IMR-90 (cell line): ENCODE data around the gene ZNF750. TPM values are rescaled to one million over a fixed set of nuclear protein-coding genes. Genes with fewer than 3 reads are reported as not detected.

Experiments used
- ATAC-seq: fragments of 200-7000 bp; cut with Tn5 transposase; 2 replicates; pipeline ENCODE4 v1.9.1; 2020; ENCODE audit warnings: low read depth, mild to moderate bottlenecking, moderate library complexity
- BruUV-seq: library from RNA; stranded (reverse); fragments of 400-500 nt; replicated peaks from 2 replicates; lab custom pipeline; 2021; lab: Mats Ljungman, UMichigan
- CTCF ChIA-PET: fragments of 300-600 bp; formaldehyde crosslinking; extraction: SDS; loops from one replicate; lab custom pipeline; 2021; ENCODE audit warnings: antibody characterized with exemption; lab: Yijun Ruan, JAX
- POLR2A ChIA-PET: fragments of 300-600 bp; sonication (Branson Sonifier 250); formaldehyde crosslinking; loops from one replicate; lab custom pipeline; 2022; ENCODE audit warnings: antibody characterized with exemption; ENCODE audit not compliant: unreplicated experiment; lab: Charles Lee
- DNase-seq: peaks from one replicate; pipeline ENCODE4 v3.0.0; 2013
- H2AFZ ChIP-seq: replicated peaks from 2 replicates; pipeline ENCODE3; 2013; ENCODE audit warnings: low read length, mild to moderate bottlenecking; ENCODE audit not compliant: poor library complexity
- H2AK5ac ChIP-seq: 2 replicates; pipeline ENCODE4 v1.6.1; 2013; ENCODE audit warnings: low read depth, low read length, inconsistent platforms
- H2AK9ac ChIP-seq: replicated peaks from 2 replicates; pipeline ENCODE3; 2013; ENCODE audit warnings: mild to moderate bottlenecking, low read depth, low read length, moderate library complexity; ENCODE audit not compliant: poor library complexity
- H2BK120ac ChIP-seq: 2 replicates; pipeline ENCODE4 v1.6.1; 2013; ENCODE audit warnings: low read depth, low read length, inconsistent platforms
- H2BK15ac ChIP-seq: 3 replicates; pipeline ENCODE4 v1.6.1; 2013; ENCODE audit warnings: low read depth, low read length, inconsistent platforms
- H2BK20ac ChIP-seq: 2 replicates; pipeline ENCODE4 v1.6.1; 2013; ENCODE audit warnings: low read depth, mild to moderate bottlenecking, inconsistent platforms, low read length, moderate library complexity
- H2BK5ac ChIP-seq: 2 replicates; pipeline ENCODE4 v1.6.1; 2013; ENCODE audit warnings: mild to moderate bottlenecking, low read depth, low read length, inconsistent platforms; ENCODE audit not compliant: poor library complexity, severe bottlenecking
- H3K14ac ChIP-seq: replicated peaks from 2 replicates; pipeline ENCODE4 v1.6.1; 2013; ENCODE audit warnings: low read depth, low read length, inconsistent platforms
- H3K18ac ChIP-seq: 2 replicates; pipeline ENCODE4 v1.6.1; 2013; ENCODE audit warnings: low read depth, low read length, control low read depth
- H3K23ac ChIP-seq: 2 replicates; pipeline ENCODE4 v1.6.1; 2013; ENCODE audit warnings: low read depth, low read length, inconsistent platforms
- H3K27ac ChIP-seq: 2 replicates; pipeline ENCODE4 v1.5.1; 2013; ENCODE audit warnings: mild to moderate bottlenecking, control low read depth, low read length; ENCODE audit not compliant: insufficient read depth
- H3K27me3 ChIP-seq: 2 replicates; pipeline ENCODE4 v1.6.1; 2013; ENCODE audit warnings: low read length; ENCODE audit not compliant: control insufficient read depth, insufficient read depth
- H3K36me3 ChIP-seq: 2 replicates; pipeline ENCODE4 v1.6.1; 2013; ENCODE audit warnings: low read length, mixed read lengths; ENCODE audit not compliant: control insufficient read depth, insufficient read depth
- H3K4ac ChIP-seq: 2 replicates; pipeline ENCODE4 v1.6.1; 2013; ENCODE audit warnings: low read depth, low read length, inconsistent platforms
- H3K4me1 ChIP-seq: 2 replicates; pipeline ENCODE4 v1.6.1; 2013; ENCODE audit warnings: low read length, mixed read lengths; ENCODE audit not compliant: control insufficient read depth, insufficient read depth
- H3K4me2 ChIP-seq: 2 replicates; pipeline ENCODE4 v1.6.1; 2013; ENCODE audit warnings: low read depth, mild to moderate bottlenecking, control low read depth, low read length, moderate library complexity
- H3K4me3 ChIP-seq: 2 replicates; pipeline ENCODE4 v1.5.1; 2013; ENCODE audit warnings: low read depth, mild to moderate bottlenecking, control low read depth, low read length, moderate library complexity; ENCODE audit not compliant: insufficient read depth
- H3K56ac ChIP-seq: 2 replicates; pipeline ENCODE4 v1.6.1; 2013; ENCODE audit warnings: low read length, inconsistent platforms; ENCODE audit not compliant: insufficient read depth; ENCODE audit errors: extremely low read depth
- H3K79me1 ChIP-seq, 2 experiments: 2 replicates each; pipeline ENCODE4 v1.6.1; 2013; ENCODE audit warnings: low read length in 2 of 2, inconsistent platforms in 1 of 2, low read depth in 1 of 2
- H3K9ac ChIP-seq: 2 replicates; pipeline ENCODE4 v1.6.1; 2013; ENCODE audit warnings: low read depth, low read length, control low read depth
- H3K9me1 ChIP-seq: 2 replicates; pipeline ENCODE4 v1.6.1; 2013; ENCODE audit warnings: low read length, inconsistent platforms; ENCODE audit not compliant: insufficient read depth
- H3K9me3 ChIP-seq: 2 replicates; pipeline ENCODE4 v1.6.1; 2013; ENCODE audit warnings: low read length; ENCODE audit not compliant: control insufficient read depth, insufficient read depth
- H4K20me1 ChIP-seq: 2 replicates; pipeline ENCODE4 v1.6.1; 2013; ENCODE audit warnings: low read length, inconsistent platforms; ENCODE audit not compliant: insufficient read depth
- H4K5ac ChIP-seq: 2 replicates; pipeline ENCODE4 v1.6.1; 2013; ENCODE audit warnings: mild to moderate bottlenecking, low read depth, low read length, control low read depth
- H4K8ac ChIP-seq, 2 experiments: 2 replicates each; pipeline ENCODE4 v1.6.1; 2013; ENCODE audit warnings: low read depth in 2 of 2, low read length in 2 of 2, control low read depth in 1 of 2, inconsistent platforms in 1 of 2
- H4K91ac ChIP-seq: 2 replicates; pipeline ENCODE4 v1.6.1; 2013; ENCODE audit warnings: low read depth, low read length, inconsistent platforms; ENCODE audit not compliant: insufficient read depth
- BHLHE40 ChIP-seq: fragments of 150-350 bp; IDR thresholded peaks from 2 replicates; pipeline ENCODE4 v1.6.1; 2016; ENCODE audit warnings: mild to moderate bottlenecking, low read depth, low read length
- CEBPB ChIP-seq: IDR thresholded peaks from 2 replicates; pipeline ENCODE4 v1.6.1; 2012; ENCODE audit warnings: low read depth, low read length, improper control_type of control experiment
- CHD1 ChIP-seq: IDR thresholded peaks from 2 replicates; pipeline ENCODE4 v1.6.1; 2012; ENCODE audit warnings: low read depth, low read length, improper control_type of control experiment
- ELK1 ChIP-seq: fragments of 150-350 bp; IDR thresholded peaks from 2 replicates; pipeline ENCODE4 v1.6.1; 2016; ENCODE audit warnings: low read depth, mild to moderate bottlenecking, low read length, moderate library complexity, borderline replicate concordance
- FOS ChIP-seq: fragments of 150-350 bp; IDR thresholded peaks from 2 replicates; pipeline ENCODE4 v1.6.1; 2016; ENCODE audit warnings: low read depth, low read length
- MAFK ChIP-seq: IDR thresholded peaks from 2 replicates; pipeline ENCODE4 v1.6.1; 2012; ENCODE audit warnings: low read depth, low read length, improper control_type of control experiment
- MAZ ChIP-seq: IDR thresholded peaks from 2 replicates; pipeline ENCODE4 v1.6.1; 2012; ENCODE audit warnings: low read depth, mild to moderate bottlenecking, low read length, improper control_type of control experiment, moderate library complexity, borderline replicate concordance
- MXI1 ChIP-seq: IDR thresholded peaks from 2 replicates; pipeline ENCODE4 v1.6.1; 2012; ENCODE audit warnings: low read depth, mild to moderate bottlenecking, low read length, moderate library complexity, borderline replicate concordance
- NFE2L2 ChIP-seq: fragments of 150-350 bp; IDR thresholded peaks from 2 replicates; pipeline ENCODE4 v1.6.1; 2016; ENCODE audit warnings: low read depth, mild to moderate bottlenecking, low read length
- POLR2A ChIP-seq: IDR thresholded peaks from 2 replicates; pipeline ENCODE4 v1.6.1; 2012; ENCODE audit warnings: mild to moderate bottlenecking, low read depth, low read length
- RAD21 ChIP-seq: IDR thresholded peaks from 2 replicates; pipeline ENCODE4 v1.6.1; 2012; ENCODE audit warnings: low read length, improper control_type of control experiment
- RCOR1 ChIP-seq: IDR thresholded peaks from 2 replicates; pipeline ENCODE4 v1.6.1; 2012; ENCODE audit warnings: mild to moderate bottlenecking, low read length, improper control_type of control experiment; ENCODE audit not compliant: insufficient replicate concordance
- RFX5 ChIP-seq: IDR thresholded peaks from 2 replicates; pipeline ENCODE4 v1.8.0; 2012; ENCODE audit warnings: low read depth, mild to moderate bottlenecking, low read length, moderate library complexity
- SMC3 ChIP-seq: fragments of 150-350 bp; IDR thresholded peaks from 2 replicates; pipeline ENCODE4 v1.6.1; 2016; ENCODE audit warnings: low read depth, mild to moderate bottlenecking, antibody characterized with exemption, low read length, moderate library complexity
- WGBS, 2 experiments: methylation state at CpG; one replicate each; pipeline versions ENCODE4 v1.1.5 to v1.1.7; 2013; ENCODE audit warnings: missing lambda C conversion rate in 2 of 2; ENCODE audit not compliant: insufficient read length in 1 of 2; ENCODE audit errors: extremely low coverage in 2 of 2; 5-methylcytosine and 5-hydroxymethylcytosine counted together
- dilution Hi-C: fragments of 300-500 bp; cut with HindIII; formaldehyde crosslinking; loops from one replicate; pipeline ENCODE4 v1.14.3; 2018; ENCODE audit warnings: low sequenced_read_pairs; ENCODE audit not compliant: unreplicated experiment
- in situ Hi-C: fragments of 300-500 bp; cut with MboI; formaldehyde crosslinking; loops from 3 replicates; pipeline ENCODE4 v1.14.3; 2019; ENCODE audit warnings: low sequenced_read_pairs, inconsistent platforms, mixed read lengths
- intact Hi-C: fragments of 100-400 bp; cut with micrococcal nuclease; formaldehyde crosslinking; loops from 2 replicates; pipeline ENCODE4 v1.10.0; 2022
- polyA plus RNA-seq, 3 experiments: library from polyadenylated mRNA; depleted of rRNA; stranded (reverse); fragments of >200 nt; gene quantifications; 2 replicates each; pipeline ENCODE4 v1.2.3, GENCODE V29; 2012; ENCODE audit warnings: low replicate concordance in 1 of 3
- total RNA-seq: library from RNA; depleted of rRNA; stranded (reverse); fragments of >200 nt; gene quantifications from 2 replicates; pipeline ENCODE4 v1.2.3, GENCODE V29; 2012
- TF ChIP-seq, protein P1 (sequence below): fragments of 150-350 bp; IDR thresholded peaks from 2 replicates; pipeline ENCODE4 v1.6.1; 2017; ENCODE audit warnings: mild to moderate bottlenecking, antibody characterized with exemption, low read length, low read depth
- TF ChIP-seq, protein P2 (sequence below): conservative IDR thresholded peaks from 2 replicates; pipeline ENCODE4 v1.5.1; 2012; ENCODE audit warnings: mild to moderate bottlenecking, low read depth, low read length, improper control_type of control experiment

Gene ZNF750
- total and polyA plus RNA-seq, 2 of the 4 experiments (the other 2 are of a cell fraction) = not detected

- no peak overlapping the region for H3K18ac ChIP-seq
- ATAC-seq (no peak), DNase-seq (no peak)
- no TSS peak for BruUV-seq
- ChIA-PET CTCF (interaction anchor here (0.6 kb wide), 1 partner anchor 18 kb away, joined by 3 read pairs; no protein-coding TSS in a partner anchor), POLR2A (no interaction called here)
- no peaks in the 10 kb centered on the region for H3K27me3 ChIP-seq
- H3K9ac ChIP-seq = no peak overlapping the region
- no peak overlapping the region for H2AFZ ChIP-seq
- no peaks in the 10 kb centered on the region for H3K9me3 ChIP-seq
- 100% methylated on average over 2 of the region's 15 CpGs; no CpG with 5 or more reads in 1 of the 2 experiments for WGBS, 2 experiments
- H2BK5ac ChIP-seq = no peak overlapping the region
- H4K8ac ChIP-seq = no peak overlapping the region
- no peak overlapping the region for H3K4me2 ChIP-seq
- peaks cover 15% of the 10 kb centered on the region for H3K4me1 ChIP-seq
- no peak overlapping the region for H3K4ac ChIP-seq
- dilution Hi-C loops (no loop called here), in situ Hi-C loops (no loop called here), intact Hi-C loops (no loop called here)
- no peak overlapping the region for H2AK5ac ChIP-seq
- H3K4me3 ChIP-seq = no peak overlapping the region
- no peak overlapping the region for H3K27ac ChIP-seq
- H3K36me3 ChIP-seq = peaks cover 1% of the 10 kb centered on the region; the same call in 1 of the 2 replicates
- no peak overlapping the region for H3K23ac ChIP-seq
- no peak for TF ChIP-seq BHLHE40
- no peak for TF ChIP-seq RAD21
- TF ChIP-seq SMC3 = no peak
- TF ChIP-seq RCOR1 = no peak
- no peak for TF ChIP-seq MAZ
- no peak for TF ChIP-seq POLR2A
- no peak for TF ChIP-seq CHD1
- no peak for TF ChIP-seq RFX5
- TF ChIP-seq ELK1 = no peak
- TF ChIP-seq, protein P1, sequence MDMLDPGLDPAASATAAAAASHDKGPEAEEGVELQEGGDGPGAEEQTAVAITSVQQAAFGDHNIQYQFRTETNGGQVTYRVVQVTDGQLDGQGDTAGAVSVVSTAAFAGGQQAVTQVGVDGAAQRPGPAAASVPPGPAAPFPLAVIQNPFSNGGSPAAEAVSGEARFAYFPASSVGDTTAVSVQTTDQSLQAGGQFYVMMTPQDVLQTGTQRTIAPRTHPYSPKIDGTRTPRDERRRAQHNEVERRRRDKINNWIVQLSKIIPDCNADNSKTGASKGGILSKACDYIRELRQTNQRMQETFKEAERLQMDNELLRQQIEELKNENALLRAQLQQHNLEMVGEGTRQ = no peak
- no peak for TF ChIP-seq NFE2L2
- TF ChIP-seq, protein P2, sequence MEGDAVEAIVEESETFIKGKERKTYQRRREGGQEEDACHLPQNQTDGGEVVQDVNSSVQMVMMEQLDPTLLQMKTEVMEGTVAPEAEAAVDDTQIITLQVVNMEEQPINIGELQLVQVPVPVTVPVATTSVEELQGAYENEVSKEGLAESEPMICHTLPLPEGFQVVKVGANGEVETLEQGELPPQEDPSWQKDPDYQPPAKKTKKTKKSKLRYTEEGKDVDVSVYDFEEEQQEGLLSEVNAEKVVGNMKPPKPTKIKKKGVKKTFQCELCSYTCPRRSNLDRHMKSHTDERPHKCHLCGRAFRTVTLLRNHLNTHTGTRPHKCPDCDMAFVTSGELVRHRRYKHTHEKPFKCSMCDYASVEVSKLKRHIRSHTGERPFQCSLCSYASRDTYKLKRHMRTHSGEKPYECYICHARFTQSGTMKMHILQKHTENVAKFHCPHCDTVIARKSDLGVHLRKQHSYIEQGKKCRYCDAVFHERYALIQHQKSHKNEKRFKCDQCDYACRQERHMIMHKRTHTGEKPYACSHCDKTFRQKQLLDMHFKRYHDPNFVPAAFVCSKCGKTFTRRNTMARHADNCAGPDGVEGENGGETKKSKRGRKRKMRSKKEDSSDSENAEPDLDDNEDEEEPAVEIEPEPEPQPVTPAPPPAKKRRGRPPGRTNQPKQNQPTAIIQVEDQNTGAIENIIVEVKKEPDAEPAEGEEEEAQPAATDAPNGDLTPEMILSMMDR = no peak
- TF ChIP-seq FOS = no peak
- TF ChIP-seq MAFK = no peak
- TF ChIP-seq CEBPB = no peak
- TF ChIP-seq MXI1 = no peak
- no peak overlapping the region for H4K91ac ChIP-seq
- no peak overlapping the region for H2BK15ac ChIP-seq
- H4K20me1 ChIP-seq = no peaks in the 10 kb centered on the region
- H3K79me1 ChIP-seq = peaks cover 10 to 44% of the 10 kb centered on the region in 2 experiments
- H2AK9ac ChIP-seq = no peak overlapping the region
- H2BK20ac ChIP-seq = no peak overlapping the region
- H3K9me1 ChIP-seq = peaks cover 19% of the 10 kb centered on the region
- no peak overlapping the region for H3K14ac ChIP-seq
- no peak overlapping the region for H4K5ac ChIP-seq
- H3K56ac ChIP-seq = no peak overlapping the region
- no peak overlapping the region for H2BK120ac ChIP-seq
Measured at GRCh38 chr17:82856361-82856760, 16.5 kb upstream of the ZNF750 start.
